Muscle of leg (tissue), 11 donors: ENCODE data around the gene PTPRG. TPM values are rescaled to one million over a fixed set of nuclear protein-coding genes. Genes with fewer than 3 reads are reported as not detected.

Experiments used
- DNase-seq: peaks from one replicate; pipeline ENCODE4 v3.0.0; 2013
- H3K27ac ChIP-seq: one replicate; pipeline ENCODE4 v1.5.1; 2013; ENCODE audit warnings: mild to moderate bottlenecking, low read length, control low read depth
- H3K27me3 ChIP-seq: one replicate; pipeline ENCODE4 v1.6.1; 2013; ENCODE audit warnings: low read length; ENCODE audit not compliant: control insufficient read depth, insufficient read depth
- H3K36me3 ChIP-seq: one replicate; pipeline ENCODE4 v1.6.1; 2013; ENCODE audit warnings: low read length; ENCODE audit not compliant: control insufficient read depth, insufficient read depth
- H3K4me1 ChIP-seq: one replicate; pipeline ENCODE4 v1.6.1; 2013; ENCODE audit warnings: low read length; ENCODE audit not compliant: control insufficient read depth, insufficient read depth
- H3K4me3 ChIP-seq: one replicate; pipeline ENCODE4 v1.5.1; 2013; ENCODE audit warnings: low read length, control low read depth
- H3K9me3 ChIP-seq: replicated peaks from 2 replicates; pipeline ENCODE4 v1.6.1; 2013; ENCODE audit warnings: low read depth, low read length; ENCODE audit not compliant: control insufficient read depth
- WGBS: methylation state at CpG from one replicate; pipeline ENCODE4 v1.1.5; 2013; ENCODE audit warnings: missing lambda C conversion rate; ENCODE audit not compliant: insufficient coverage; 5-methylcytosine and 5-hydroxymethylcytosine counted together
- polyA plus RNA-seq, 8 donors: library from polyadenylated mRNA; unstranded; fragments of 120-200 nt; gene quantifications; one replicate each; pipeline versions ENCODE4 v1.2.1 to v1.2.3, GENCODE V29; 2013; ENCODE audit warnings: inconsistent platforms in 1 of 8, low replicate concordance in 1 of 8; ENCODE audit not compliant: insufficient read length in 8 of 8, insufficient read depth in 1 of 8
- total RNA-seq: library from RNA; stranded (reverse); fragments of 120-200 nt; gene quantifications from one replicate; pipeline ENCODE4 v1.2.4, GENCODE V29; 2013

Gene PTPRG
- total and polyA plus RNA-seq, 9 donors, result 15.7 to 45.7 (median 30.8) TPM

DNA sequence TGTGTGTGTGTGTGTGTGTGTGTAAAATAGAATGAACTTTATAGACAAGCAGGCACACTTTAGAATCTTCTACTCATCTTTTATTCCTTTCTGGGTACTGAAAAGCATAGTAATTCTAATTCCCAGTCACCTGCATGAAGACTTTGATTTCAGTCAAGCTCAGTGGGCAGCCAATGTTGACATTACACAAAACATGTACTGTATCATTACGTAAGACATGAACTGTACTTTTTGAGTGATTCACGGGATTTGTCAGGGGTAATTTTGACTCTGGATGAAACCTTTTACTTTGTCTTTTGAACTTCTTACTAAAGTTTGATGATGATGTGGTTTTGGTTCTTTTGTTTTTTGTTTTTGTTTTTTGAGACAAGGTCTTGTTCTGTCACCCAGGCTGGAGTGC lies 38.8 kb downstream of the PTPRG start:
- WGBS, result no CpG with 5 or more reads among the region's 2 CpGs
- H3K36me3 ChIP-seq, result peaks cover 5% of the 10 kb centered on the region
- H3K4me1 ChIP-seq, result peaks cover 2% of the 10 kb centered on the region
- no peaks in the 10 kb centered on the region for H3K27me3 ChIP-seq
- no peak for DNase-seq
- no peak overlapping the region for H3K27ac ChIP-seq
- H3K9me3 ChIP-seq, result peaks cover 3% of the 10 kb centered on the region
- no peak overlapping the region for H3K4me3 ChIP-seq

DNA sequence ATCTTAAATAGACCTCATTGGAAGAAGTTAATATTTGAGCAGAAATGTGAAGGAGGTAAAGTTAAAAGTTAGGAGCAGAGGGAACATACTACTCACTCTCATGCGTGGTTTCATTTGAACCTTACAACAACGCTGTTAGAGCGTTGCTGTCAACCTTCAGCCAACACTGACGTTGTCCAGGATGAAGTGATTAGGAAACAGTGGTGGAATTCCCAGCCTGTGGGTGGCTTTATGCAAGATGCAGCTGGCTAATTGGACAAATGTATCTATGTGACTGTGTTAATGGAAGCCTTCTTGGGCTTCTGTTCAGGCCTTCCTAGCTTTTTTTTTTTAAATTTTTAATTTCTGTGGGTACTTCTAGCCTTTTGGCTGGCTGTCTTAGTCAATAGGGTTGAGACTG lies 40.5 kb downstream of the PTPRG start:
- Histone ChIP-seq H3K4me3 (no peak overlapping the region), H3K27ac (no peak overlapping the region), H3K4me1 (no peaks in the 10 kb centered on the region), H3K27me3 (no peaks in the 10 kb centered on the region), H3K9me3 (peaks cover 3% of the 10 kb centered on the region), H3K36me3 (peaks cover 12% of the 10 kb centered on the region)
- WGBS, result 45% methylated on average over 3 of the region's 4 CpGs
- peak; percentile 28 for DNase-seq

DNA sequence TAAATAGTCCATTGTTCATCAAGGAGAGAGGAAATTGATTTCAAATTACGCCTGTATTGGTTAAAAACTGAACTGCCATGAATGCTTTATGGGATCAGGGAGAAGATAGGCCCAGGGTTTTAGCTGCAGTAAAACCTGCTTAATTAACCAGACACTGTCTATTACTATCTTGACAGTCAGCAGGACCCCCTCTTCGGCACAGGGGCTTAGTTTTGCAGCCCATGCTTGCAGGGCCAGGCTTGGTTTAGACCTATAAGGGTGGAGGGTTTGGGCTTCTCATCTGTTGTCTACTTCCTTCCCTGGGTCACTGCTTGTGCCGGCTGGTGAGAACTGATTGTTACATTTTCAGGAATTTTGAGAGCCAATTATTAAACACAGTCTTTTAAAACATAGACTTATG lies 41.1 kb downstream of the PTPRG start:
- H3K36me3 ChIP-seq, result peaks cover 12% of the 10 kb centered on the region
- no peak overlapping the region for H3K27ac ChIP-seq
- no peak overlapping the region for H3K4me3 ChIP-seq
- WGBS, result no CpG with 5 or more reads among the region's 3 CpGs
- no peaks in the 10 kb centered on the region for H3K27me3 ChIP-seq
- DNase-seq, result no peak
- no peaks in the 10 kb centered on the region for H3K4me1 ChIP-seq
- H3K9me3 ChIP-seq, result peaks cover 3% of the 10 kb centered on the region

DNA sequence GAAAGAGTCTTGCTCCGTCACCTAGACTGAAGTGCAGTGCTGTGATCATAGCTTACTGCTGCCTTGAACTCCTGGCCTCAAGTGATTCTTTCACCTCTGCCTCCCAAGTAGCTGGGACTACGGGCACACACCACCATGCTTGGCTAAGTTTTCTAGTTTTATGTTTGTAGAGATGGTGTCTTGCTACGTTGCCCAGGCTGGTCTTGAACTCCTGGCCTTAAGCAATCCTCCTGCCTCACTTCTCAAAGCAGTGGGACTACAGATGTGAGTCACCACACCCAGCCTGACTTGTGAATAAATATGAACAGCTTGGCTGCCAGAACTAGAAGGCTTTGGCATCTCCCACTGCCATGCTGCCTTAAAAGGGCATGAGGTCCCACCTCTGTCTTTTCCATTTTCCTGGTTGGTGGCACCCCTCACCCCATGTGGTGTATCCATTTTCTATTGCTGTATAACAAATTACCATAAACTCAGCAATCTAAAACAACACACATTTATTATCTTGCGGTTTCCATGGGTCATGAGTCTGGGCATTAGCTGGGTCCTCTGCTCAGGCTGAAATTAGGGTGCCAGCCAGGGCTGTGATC lies 44.3 kb downstream of the PTPRG start:
- no peak for DNase-seq
- H3K4me3 ChIP-seq, result no peak overlapping the region
- peaks cover 12% of the 10 kb centered on the region for H3K36me3 ChIP-seq
- 100% methylated on average over 1 of the region's 4 CpGs for WGBS
- no peak overlapping the region for H3K27ac ChIP-seq
- no peaks in the 10 kb centered on the region for H3K4me1 ChIP-seq
- H3K27me3 ChIP-seq, result no peaks in the 10 kb centered on the region
- H3K9me3 ChIP-seq, result peaks cover 3% of the 10 kb centered on the region

DNA sequence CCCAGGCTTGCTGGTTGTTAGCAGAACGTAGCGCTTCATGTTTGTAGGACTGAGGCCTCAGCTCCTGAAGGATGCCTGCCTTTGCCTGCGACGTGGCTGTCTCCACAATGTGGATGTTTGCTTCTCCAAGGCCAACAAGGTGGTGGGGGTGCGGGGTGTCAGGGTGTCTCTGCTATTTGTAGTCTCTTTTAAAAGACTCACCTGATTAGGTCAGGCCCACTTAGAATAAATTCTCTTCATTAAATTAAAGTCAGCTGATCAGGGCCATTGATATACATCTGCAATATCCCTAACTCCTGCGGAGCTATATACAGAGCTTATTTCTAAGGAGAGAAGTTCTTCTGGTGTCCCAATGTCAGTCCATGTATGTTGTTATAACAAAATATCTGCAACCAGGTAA lies 44.8 kb downstream of the PTPRG start:
- H3K4me1 ChIP-seq, result no peaks in the 10 kb centered on the region
- H3K27ac ChIP-seq, result no peak overlapping the region
- H3K4me3 ChIP-seq, result no peak overlapping the region
- peaks cover 12% of the 10 kb centered on the region for H3K36me3 ChIP-seq
- H3K9me3 ChIP-seq, result peaks cover 3% of the 10 kb centered on the region
- WGBS, result 97% methylated on average over 4 of the region's 6 CpGs
- no peaks in the 10 kb centered on the region for H3K27me3 ChIP-seq
- no peak for DNase-seq

DNA sequence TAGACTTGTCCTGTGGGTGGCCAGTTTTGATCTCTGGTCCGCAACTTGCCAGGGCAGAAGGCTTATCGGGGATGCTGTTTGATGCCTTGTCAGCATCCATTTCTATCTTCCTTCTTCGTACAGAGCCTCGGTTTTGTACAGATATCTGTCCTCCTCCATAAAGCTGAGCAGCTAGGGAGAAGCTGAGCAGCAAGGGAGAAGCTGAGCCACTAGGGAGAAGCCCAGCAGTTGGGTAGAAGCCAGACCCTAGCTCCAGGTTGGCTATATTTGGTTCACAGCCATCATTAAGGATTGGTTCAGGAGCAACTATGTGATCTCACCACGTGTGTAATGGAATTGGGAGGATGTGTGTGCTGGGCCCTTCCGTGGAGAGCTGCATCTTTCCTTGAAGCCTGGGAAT lies 46.7 kb downstream of the PTPRG start:
- DNase-seq, result no peak
- peaks cover 2% of the 10 kb centered on the region for H3K9me3 ChIP-seq
- H3K36me3 ChIP-seq, result peaks cover 12% of the 10 kb centered on the region
- no peak overlapping the region for H3K4me3 ChIP-seq
- WGBS, result 69% methylated on average over 2 of the region's 6 CpGs
- no peaks in the 10 kb centered on the region for H3K4me1 ChIP-seq
- no peaks in the 10 kb centered on the region for H3K27me3 ChIP-seq
- no peak overlapping the region for H3K27ac ChIP-seq

DNA sequence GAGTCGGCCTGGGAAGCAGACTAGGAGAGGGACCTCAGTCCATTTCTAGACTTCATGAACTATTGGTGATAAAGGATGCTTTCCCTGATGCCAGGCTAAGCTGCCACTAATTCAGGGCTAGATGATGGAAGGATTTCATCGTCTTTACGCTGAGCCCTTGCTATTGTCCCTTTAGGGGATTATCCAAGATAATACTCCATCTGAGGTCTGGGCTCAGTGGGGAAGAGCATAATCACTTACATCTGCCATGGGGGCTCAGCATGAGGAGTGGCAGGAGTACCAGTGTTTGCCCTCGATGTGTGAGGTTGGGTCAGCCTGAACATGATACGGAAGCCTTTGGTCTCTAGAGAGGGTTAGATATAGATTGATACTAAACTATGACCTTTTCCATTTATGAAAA lies 47.3 kb downstream of the PTPRG start:
- H3K4me3 ChIP-seq, result no peak overlapping the region
- 38% methylated on average over 1 of the region's 5 CpGs for WGBS
- H3K4me1 ChIP-seq, result no peaks in the 10 kb centered on the region
- peaks cover 12% of the 10 kb centered on the region for H3K36me3 ChIP-seq
- no peaks in the 10 kb centered on the region for H3K27me3 ChIP-seq
- no peaks in the 10 kb centered on the region for H3K9me3 ChIP-seq
- DNase-seq, result no peak
- no peak overlapping the region for H3K27ac ChIP-seq

DNA sequence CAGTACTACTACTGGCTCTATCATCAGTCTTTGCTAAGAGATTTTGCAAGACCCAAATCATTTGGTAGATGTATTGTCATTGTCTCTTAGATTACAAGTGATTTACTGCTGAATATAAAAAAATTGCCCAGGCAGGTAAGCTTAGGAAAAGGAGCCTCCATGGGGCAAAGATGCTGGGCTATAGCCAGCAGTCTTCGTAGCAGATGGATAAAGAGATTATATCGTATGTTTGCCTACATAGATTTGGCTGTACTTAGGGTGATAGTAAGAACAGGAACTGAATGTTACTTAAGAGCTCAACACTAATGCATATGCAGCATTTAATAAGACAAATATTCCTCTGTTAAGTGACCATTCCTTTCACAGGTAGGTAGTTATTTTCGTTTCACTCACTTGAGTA lies 48.9 kb downstream of the PTPRG start:
- Histone ChIP-seq H3K4me3 (no peak overlapping the region), H3K9me3 (no peaks in the 10 kb centered on the region), H3K27me3 (no peaks in the 10 kb centered on the region), H3K27ac (no peak overlapping the region), H3K4me1 (no peaks in the 10 kb centered on the region), H3K36me3 (peaks cover 7% of the 10 kb centered on the region)
- no peak for DNase-seq
- WGBS, result no CpG with 5 or more reads among the region's 3 CpGs

DNA sequence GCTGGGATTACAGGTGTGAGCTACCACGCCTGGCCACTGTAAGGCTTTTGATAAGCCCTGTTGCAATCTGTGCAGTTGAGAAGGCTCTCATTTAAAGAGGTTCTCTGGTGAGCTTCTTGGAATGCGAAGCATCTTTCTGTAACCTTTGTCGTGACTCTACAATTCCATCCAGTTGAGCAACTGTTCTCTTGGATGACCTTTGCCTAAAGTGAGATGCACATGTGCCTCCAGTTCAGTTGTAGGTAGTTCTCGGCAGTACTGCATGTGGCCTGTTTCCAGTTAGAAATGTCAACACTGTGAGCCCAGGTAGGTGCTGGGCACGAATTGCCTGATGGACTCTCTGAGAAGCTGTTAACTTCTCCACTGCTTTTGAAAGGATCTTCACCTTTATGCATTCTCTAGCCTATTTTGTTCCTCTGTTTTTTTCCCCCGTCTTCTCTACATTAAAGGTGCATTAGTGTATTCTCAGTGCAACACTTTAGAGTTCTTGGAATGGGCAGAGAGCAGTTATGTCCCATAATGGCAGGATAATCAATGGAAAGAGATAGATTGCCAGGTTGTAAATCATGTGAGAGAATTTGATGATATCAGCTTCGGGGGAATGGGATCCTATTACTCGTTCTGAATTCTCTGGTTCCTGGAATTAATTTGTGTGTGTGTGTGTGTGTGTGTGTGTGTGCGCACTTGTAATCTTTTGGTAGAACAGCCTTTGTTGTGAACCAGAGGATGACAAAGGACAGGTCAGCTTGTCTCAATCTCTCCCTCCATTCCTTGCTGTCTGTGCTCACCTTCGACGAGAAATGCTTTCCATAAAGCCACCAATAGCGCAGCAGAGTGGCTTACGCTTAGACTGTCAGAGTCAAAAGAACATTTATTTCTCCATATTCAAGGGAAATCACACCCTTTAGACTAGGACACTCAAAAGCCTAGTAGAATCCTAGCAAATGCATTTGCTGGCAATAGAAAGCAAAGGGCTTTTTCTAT lies 51.1 kb downstream of the PTPRG start:
- H3K36me3 ChIP-seq, result peaks cover 2% of the 10 kb centered on the region
- no peak overlapping the region for H3K4me3 ChIP-seq
- H3K27me3 ChIP-seq, result no peaks in the 10 kb centered on the region
- no peaks in the 10 kb centered on the region for H3K9me3 ChIP-seq
- no peak overlapping the region for H3K27ac ChIP-seq
- no peak for DNase-seq
- WGBS, result 65% methylated on average over 9 of the region's 13 CpGs
- peaks cover 1% of the 10 kb centered on the region for H3K4me1 ChIP-seq

DNA sequence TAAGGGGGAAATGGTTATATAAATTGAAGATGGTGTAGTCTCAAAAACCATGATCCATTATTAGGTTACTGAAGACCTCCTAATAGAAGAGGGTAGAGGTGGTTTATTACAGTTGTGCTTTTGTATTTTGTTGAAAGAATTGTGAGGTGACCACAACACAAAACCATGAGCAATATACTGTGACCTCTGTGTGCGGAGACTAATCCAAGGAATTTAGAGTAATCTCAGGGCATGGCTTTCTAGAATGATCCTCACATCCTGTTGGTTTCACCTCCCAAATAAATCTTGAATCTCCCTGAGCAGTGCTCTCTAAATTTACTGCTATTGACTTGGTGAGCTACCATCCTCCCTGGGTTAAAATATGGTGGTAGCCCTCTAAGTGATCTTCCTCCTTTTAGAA lies 52.3 kb downstream of the PTPRG start:
- no peak overlapping the region for H3K4me3 ChIP-seq
- 100% methylated on average over 1 of the region's 1 CpG for WGBS
- DNase-seq, result no peak

More for the DNA sequence above, 52.3 kb downstream of the PTPRG start:
- no peaks in the 10 kb centered on the region for H3K9me3 ChIP-seq
- no peak overlapping the region for H3K27ac ChIP-seq
- no peaks in the 10 kb centered on the region for H3K27me3 ChIP-seq
- H3K4me1 ChIP-seq, result peaks cover 2% of the 10 kb centered on the region
- H3K36me3 ChIP-seq, result peaks cover 2% of the 10 kb centered on the region
